Inflammatory macrophage treated with lipopolysaccharide for 1 hour (primary cell): Measurements from ENCODE around the gene ZNF511.

Source experiments
- DNase-seq, 2 donors: peaks; one replicate each; pipeline ENCODE4 v3.0.0-alpha.2; 2020 to 2022

Gene ZNF511

DNA sequence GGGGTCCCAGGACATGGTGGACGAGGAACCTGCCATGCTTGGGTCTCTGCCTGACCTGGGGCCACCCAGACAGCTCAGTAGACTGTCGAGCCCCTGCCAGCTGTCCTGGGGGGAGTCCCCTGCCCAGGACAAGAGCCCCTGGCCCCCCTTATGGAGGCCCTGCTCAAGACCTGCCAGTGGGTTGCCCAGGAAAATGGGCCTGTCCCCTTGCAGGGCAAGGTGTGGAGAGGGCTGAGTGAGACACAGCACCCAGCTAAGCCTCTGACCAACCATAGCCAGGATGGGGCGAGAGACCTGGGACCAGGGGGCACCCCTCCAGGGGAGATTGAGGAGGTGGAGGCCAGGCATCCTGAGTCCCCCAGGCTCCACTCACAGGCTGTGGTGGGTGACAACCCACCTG is 47.3 kb downstream of the ZNF511 start:
- DNase-seq: no peak

DNA sequence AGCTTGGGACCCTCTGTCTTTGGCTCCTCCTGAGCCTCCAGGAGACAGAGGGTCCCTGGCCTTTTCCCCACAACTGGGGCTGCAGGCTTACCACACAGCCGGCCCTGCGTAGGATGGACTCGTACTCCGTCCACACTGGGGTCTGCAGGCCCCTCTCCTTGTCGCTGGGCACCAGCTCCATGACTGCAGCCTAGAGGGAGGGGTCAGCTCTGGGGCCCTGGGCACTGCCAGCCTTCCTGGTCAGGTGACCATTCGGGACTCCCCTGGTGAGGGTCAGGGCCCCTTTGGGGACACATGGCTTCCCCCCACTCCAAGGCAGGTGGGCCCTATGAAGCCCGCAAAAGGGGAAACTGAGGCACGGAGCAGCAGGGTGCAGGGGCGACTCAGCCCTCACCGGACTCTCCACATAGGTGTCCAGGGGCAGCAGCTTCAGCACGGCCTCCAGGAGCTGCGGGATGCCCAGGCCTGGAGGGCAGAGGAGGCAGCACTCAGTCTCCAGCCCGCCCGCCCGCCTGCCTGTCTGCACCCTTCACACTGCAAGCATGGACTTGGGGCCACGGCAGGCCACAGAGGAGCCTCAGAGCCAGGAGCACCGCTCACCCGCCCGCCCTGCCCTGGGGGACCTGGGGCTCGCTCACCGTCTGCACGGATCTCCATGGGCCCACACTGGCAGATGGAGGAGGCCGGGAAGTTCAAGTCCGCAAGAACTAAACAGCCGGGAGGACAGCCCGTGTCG is 48.0 kb downstream of the ZNF511 start:
- DNase-seq: no peak

DNA sequence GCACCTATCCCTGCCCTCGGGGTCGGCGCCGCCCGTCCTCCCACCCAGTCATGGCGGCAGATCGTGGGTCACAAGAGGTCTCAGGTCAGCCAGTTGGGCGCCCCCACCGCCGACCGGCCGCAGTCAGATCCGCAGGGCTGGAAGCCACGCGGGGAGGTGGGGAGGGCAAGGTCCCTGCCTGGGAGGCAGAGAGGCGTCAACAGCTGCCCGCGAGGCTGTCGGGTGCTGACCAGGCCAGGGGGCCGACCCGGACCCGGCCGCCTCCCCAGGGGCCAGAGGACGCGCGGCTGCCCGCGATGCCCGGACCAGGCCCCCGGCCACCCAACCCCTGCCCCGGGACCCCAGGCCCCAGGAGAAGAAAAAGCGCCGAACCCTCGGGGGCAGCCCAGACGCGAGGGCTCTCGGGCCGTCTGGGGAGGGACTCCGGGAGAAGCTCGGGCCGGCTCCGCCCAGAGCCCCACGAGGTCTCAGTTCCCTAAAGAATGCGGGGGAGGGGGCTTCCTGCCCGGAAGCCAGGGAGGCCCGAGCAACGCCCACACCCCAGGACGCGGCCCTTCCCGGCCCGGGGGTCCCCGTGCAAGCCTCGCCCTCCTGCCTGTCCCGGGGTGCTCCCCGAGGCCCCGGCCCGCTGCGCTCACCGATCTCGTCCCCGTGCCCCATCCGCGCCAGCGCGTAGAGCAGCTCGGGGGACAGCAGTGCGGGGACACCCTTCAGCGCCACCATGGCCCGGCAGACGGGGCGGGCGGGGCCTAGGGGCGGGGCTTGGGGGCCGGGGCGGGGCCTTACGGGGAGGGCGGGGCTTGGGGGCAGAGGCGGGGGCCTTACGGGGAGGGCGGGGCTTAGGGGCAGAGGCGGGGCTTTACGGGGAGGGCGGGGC is 48.8 kb downstream of the ZNF511 start, which contains the start of gene FUOM:
FUOM (minus strand) TSS at position 735 of the 877 bp plus-strand sequence; CDS start at position 723, 12 bp downstream.
- DNase-seq: peak; percentile 88 to 94

DNA sequence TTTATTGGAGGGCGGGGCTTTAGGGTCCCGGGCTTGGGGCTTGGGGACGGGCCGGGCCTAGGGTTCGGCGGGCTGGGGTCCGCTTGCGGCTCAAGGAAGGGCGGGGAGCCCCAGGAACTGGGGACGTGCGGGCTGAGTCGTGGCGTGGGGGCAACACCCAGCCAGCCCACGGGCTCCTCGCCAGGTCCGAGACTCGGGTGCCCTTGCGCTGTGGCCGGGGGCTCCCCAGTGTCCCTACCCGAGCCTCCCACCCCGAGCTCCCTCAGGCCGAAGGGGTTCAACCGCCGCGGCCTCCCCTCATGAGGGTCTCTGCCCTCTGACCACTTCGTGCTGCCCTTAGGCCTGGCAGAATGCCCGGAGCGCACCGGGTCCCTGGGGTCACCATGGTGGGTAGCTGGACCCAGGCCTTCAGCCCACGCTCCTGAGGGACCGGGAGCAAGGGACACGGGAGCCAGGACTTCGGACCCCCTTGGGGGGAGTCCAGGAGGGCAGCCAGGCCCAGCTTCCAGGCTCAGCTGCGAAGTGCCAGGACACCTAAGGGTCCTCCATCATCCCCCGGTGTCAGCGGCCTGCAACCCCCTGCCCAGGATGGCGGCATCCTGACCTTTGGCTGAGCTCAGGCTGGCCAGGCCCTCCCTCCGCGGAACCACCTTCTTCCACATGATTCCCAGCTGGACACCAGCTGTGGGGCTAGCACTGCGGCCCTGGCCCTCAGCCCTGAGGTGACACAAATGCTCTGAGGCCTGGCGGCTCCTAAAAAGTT is 49.6 kb downstream of the ZNF511 start:
- no peak for DNase-seq

DNA sequence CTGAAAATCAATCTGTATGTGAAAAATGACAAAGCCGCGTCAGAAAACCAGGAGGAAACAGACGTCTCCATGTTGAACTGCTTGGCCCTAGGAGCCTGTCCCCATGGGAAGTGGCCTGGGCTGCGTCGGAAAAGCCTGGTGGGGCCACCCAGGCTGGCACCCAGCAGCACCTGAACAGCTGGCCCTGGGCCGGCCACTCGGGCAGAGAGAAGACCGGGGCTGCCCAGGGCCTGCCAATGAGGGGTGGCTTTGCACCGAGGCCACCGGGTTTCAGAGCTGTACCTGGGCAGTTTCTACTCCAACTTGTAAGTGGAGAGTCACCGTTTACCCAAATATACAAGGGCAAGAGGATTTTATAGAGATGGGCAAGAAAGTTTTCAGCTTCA is 50.2 kb downstream of the ZNF511 start:
- no peak for DNase-seq

DNA sequence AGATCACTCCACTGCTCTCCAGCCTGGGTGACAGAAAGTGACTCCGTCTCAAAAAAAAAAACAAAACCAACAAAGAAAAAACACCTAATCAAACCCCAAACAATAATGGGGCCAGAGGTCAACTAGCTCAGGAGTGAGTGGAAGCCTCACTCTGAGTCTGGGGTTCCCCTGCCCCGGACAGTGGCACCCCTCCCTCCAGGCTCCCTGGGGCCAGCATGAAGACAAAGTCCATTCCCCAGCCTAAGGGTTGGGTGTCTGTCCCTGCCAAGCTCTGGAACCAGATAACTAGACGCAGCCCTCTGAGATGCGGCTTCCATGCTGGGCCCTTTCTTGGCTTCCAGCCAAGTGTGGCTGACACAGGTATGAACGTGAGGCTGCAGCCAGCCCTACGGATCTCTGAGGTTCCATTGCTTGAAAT is 50.8 kb downstream of the ZNF511 start:
- DNase-seq: no peak

DNA sequence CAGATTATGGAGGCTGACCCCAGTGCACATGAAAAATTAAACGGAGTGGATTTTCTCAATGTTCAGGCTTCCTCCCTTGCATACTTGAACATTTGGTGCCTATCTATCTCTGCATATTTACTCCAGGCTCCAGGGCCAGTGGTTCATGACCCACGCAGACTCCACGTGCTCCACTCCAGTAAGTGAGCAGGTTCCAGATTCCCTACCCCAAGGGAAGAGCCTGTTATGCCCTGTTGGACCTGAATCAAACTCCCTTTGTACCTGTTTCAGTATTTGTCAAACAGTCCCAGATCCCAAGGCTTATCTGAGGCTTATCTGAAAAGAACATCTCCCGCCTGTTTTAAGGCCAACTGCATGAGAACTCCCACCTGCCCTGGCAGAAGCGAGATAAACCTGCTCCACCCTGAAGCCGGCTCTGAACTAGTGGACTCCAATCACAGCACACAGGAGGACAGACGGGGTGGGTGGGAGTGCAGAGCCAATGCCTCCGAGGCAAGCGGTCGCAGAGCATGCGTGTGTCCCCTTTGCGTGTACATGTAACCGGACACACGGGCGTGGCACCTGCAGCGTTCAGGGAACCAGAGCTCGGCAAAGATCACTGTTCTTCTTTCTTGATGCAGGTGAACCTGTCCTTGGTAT is 51.4 kb downstream of the ZNF511 start:
- DNase-seq: no peak

DNA sequence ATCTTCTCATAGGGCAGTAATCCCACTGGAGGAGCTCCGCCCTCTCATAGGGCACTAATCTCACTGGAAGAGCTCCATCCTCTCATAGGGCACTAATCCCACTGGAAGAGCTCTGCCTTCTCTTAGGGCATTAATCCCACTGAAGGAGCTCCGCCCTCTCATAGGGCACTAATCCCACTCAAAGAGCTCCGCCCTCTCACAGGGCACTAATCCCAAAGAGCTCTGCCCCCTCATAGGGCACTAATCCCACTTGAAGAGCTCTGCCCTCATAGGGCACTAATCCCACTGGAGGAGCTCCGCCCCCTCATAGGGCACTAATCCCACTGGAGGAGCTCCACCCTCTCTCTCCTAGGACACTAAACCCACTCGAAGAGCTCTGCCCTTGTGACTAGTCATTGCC is 52.5 kb downstream of the ZNF511 start:
- no peak for DNase-seq

DNA sequence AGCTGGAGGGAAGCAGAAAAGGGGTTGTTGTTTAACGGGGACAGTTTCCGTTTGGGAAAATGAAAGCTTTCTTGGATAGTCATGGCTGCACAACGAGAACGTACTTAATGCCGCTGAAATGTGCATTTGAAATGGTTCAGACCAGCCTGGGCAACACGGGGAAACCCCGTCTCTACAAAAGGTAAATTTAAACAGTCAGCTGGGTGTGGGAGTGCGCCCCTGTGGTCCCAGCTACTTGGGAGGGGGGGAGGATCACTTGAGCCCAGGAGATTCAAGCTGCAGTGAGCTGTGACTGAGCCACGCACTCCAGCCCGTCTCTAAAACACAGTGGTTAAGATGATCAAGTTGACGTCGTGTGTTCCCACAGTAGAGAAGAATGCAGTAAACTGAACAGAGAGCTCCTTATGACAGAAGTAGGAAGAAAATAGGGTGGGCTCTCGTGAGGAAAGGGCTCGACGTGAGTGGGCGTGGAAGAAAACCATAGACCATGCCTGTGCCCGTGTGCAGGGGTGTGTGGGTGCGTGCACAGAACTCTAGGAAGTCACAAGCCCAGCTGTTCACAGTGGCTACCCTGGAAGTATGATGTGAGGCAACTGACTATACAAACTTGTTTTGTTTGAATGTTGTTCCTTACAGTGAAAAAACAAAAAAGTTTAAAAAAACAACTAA is 53.2 kb downstream of the ZNF511 start:
- no peak for DNase-seq
